Cerebellar cortex (tissue), 1 donor: ENCODE data around the gene CCDC137.
"Not testable (repeated sequence)": the region's sequence is repeated elsewhere in the genome, so short reads cannot be mapped to it uniquely, and the experiment has no call there.

ENCODE experiments used
- DNase-seq: peaks from one replicate; pipeline ENCODE4 v3.0.0-alpha.2; 2015; ENCODE audit warnings: low spot score

The CCDC137 gene, protein sequence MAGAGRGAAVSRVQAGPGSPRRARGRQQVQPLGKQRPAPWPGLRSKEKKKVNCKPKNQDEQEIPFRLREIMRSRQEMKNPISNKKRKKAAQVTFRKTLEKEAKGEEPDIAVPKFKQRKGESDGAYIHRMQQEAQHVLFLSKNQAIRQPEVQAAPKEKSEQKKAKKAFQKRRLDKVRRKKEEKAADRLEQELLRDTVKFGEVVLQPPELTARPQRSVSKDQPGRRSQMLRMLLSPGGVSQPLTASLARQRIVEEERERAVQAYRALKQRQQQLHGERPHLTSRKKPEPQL

DNA sequence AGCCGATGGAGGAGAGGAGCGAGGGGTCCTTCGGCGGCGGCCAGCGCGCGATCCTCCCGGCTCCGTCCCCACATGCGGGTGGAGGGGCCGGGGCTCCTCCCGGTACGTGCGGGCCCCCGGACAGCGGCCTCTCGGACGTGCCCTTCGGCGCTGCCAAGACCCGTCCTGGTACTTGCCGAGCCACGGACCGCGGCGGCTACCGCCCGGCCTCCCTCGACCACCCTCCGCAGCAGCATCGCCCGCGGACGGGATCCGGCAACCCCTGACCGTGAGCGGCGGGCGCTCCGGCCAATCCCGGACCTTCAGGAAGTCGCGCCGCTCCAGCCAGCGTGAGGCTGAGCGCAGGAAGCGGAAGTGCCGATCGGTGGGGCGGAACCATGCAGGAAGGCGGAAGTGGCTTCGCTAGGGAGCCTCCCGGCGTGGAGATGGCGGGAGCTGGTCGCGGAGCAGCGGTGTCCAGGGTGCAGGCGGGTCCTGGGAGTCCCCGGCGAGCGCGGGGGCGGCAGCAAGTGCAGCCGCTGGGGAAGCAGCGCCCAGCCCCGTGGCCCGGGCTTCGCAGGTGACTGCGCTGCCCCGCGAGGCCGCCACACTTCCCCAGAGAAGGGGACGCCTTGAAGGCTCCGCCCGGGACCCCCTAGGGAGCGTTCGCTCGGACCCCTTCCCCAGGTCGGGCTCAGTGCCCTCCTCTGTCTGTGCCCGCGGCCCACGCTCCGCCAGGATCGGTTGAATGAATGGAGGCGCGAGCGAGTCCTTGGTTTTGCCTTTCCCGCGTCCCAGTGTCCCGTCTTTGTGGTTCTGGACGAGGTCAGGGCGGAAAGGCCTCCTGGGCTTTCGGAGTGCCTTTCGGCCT lies at the start of gene CCDC137, which contains the start of gene OXLD1:
CCDC137 (plus strand) TSS at position 396 of the 850 bp plus-strand sequence; CDS start at position 426, 30 bp downstream.
OXLD1 (minus strand) TSS at position 264 of the 850 bp plus-strand sequence; CDS start at position 236, 28 bp downstream.
- DNase-seq: peak; percentile 95

DNA sequence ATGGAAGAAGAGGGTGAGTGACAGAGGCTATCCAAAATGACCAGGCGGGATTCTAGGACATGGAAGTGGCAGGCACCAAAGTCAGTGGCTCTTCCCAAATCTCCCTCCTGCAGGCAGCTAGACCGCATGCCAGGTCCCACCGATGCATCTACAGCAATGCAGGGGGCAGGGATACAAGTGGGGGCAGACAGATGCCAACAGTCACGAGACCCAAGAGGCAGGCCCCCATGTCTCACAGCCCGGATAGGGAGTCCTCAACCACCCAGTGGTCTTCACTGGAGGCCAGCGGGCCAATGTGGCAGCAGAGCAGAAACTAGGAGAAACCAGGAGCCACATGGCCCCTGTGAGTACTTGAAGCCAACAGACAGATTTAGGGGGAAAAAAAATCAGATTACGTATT lies 49.7 kb upstream of the CCDC137 start:
- no peak for DNase-seq

DNA sequence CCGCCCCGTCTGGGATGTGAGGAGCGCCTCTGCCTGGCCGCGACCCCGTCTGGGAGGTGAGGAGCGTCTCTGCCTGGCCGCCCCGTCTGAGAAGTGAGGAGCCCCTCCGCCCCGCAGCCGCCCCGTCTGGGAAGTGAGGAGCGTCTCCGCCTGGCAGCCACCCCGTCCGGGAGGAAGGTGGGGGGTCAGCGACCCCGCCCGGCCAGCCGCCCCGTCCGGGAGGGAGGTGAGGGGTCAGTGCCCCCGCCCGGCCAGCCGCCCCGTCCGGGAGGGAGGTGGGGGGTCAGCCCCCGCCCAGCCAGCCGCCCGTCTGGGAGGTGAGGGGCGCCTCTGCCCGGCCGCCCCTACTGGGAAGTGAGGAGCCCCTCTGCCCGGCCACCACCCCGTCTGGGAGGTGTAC lies 48.2 kb upstream of the CCDC137 start:
- not testable (repeated sequence) for DNase-seq

DNA sequence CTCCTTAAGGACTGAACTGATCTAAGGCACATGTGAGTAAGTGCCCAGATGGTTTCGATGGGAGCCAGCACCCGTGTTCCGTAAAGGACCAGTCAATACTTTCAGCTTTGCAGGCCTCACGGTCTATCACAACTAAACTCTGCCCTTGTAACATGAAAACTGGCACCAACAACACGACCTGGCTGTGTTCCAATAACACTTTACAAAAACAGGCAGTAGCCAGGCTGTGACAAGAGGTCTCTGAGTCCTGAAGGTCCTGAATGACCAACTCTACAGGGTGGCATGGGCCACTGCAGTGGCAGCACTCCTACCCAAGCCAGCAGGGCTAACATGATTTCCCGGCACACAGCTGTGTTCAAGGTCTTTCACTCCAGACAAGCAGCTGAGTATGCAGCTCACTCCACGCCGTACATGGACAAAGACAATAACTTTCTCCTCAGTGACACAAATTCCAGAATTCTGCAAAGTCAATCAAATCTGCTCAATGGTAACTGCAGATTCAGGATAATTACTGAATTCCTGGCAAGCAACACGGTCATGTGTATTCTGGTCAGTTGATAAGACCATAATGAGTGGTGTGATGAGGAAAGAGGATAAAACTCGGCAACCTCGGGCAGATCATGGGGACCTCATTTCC lies 44.9 kb upstream of the CCDC137 start:
- DNase-seq: peak; percentile 24

DNA sequence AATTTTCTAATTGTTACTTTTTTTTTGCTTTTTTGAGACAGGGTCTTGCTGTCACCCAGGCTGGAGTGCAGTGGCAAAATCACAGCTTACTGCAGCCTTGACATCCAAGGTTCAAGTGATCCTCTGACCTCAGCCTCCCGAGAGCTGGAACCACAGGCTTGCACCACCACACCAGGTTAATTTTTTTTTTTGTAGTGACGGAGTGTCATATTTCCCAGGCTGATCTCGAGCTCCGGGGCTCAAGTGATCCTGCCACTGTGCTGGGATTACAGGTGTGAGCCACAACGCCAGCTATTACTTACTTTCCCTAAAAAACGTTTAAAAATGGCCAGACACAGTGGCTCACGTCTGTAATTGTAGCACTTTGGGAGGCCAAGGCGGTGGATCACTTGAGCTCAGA lies 36.3 kb upstream of the CCDC137 start:
- no peak for DNase-seq

DNA sequence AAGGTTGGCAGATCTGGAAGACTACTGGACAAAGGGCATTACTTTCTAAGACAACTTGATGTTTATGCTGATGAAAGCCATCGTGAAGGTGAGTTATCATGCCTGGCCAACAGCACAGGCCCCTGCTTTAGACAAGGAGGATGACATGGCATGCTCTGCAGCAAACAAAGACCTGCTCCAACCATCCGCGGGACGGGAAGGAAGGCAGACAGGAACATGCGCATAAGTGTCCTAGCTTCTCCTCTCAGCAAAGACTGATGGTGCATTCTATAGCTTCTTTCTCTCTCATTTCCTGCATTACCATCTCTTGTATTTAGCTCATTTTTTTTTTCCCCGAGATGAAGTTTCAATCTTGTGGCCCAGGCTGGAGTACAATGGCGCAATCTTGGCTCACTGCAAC lies 35.1 kb upstream of the CCDC137 start:
- DNase-seq: no peak

DNA sequence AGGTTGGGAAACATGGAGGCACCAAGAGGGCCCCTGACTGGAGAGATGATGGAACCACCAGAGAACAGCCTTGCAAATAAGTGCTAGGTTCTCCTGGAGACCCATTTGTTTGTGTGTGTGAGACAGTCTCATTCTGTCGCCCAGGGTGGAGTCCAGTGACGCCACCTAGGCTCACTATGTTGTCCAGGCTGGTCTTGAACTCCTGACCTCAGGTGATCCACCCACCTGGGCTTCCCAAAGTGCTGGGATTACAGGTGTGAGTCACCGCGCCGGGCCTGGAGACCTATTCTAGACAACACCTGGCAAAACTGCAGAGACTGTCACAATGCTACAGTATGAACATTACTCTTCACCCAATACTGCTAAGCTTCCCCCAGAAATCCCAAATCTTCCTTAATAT lies 31.1 kb upstream of the CCDC137 start:
- no peak for DNase-seq

DNA sequence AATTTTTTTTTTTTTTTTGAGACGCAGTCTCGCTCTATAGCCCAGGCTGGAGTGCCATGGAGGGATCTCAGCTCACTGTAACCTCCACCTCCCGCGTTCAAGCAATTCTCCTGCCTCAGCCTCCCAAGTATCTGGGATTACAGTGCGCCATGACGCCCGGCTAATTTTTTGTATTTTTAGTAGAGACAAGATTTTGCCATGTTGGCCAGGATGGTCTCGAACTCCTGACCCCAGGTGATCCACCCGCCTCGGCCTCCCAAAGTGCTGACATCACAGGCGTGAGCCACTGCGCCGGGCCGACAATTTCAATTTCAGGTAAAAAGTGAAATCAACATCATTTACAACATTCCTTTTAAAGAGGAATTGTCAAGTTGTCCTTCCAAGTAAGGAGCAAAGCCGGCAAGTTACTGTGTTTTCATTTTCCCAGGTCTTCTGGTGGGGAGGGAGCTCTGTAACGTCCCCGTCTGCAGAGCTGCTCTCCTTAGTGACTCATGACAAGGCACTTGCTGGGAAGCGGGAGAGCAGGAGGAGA lies 30.5 kb upstream of the CCDC137 start:
- no peak for DNase-seq

DNA sequence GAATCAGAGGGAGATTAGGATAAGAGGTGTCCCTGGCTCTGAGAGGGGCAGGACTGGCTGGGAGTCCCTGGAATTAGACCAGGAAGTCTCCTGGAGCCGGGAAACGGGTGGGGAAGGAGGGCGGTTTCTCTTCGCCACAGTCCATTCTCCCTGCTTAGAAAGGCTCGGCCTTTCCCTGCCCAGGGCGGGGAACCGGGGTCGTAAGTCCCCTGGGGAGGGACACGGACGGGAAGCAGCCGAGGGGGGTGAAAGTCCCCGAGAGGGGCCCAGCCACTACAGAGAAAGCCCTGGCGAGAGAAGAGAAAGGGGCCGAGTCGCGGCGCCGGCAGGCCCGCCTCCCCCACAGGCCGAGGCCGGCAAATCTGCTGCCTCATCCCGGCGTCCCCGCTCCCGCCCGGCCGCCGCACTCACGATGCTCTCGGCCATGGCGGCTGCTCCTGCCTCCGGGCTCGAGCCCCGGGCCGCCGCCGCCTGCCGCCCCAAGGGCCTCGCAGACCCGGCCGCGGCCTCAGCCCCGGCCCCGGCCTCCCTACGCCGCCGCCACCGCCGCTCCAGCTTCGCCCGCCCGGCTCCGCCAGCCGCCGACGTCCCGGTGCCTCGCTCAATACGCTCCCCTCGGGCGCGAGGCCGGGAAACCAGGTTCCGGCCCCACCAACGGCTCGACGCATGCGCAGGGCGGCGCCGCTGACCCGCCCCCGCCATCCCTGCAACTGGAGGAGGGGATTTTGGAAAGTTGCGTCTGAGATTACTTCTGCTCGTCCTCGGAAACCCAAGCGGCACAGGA lies 29.8 kb upstream of the CCDC137 start, which contains the start of the genes NPLOC4 and TSPAN10:
NPLOC4 (minus strand) TSS at position 608 of the 784 bp plus-strand sequence; CDS start at position 426, 182 bp downstream.
TSPAN10 (plus strand) TSS at position 692 of the 784 bp plus-strand sequence. CDS start 5,217 bp downstream, outside the sequence.
- DNase-seq: peak; percentile 72

DNA sequence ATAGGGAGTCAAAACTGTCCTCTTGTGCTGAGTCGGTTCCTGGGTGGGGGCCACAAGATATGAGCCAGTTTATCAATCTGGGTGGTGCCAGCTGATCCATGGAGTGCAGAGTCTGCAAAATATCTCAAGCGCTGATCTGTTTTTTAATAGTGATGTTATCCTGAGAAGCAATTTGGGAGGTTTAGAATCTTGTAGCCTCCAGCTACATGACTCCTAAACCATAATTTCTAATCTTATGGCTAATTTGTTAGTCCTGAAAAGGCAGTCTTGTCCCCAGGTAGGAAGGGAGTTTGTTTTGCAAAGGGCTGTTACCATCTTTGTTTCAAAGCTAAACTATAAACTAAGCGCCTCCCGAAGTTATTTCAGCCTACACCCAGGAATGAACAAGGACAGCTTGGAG lies 27.9 kb upstream of the CCDC137 start:
- no peak for DNase-seq

DNA sequence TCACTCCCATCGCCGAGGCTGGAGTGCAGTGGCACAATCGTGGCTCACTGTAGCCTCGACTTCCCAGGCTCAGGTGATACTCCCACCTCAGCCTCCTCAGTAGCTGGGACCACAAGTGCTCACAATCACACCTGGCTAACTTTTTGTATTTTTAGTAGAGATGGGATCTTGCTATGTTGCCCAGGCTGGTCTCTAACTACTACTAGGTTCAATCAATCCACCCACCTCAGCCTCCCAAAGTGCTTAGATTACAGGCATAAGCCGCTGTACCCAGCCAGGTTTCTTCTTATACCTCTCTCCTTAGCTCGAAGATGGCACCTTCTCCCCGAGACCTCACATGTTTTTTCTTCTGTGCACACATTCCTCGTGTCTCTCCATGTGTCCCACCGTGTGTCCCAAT lies 26.5 kb upstream of the CCDC137 start:
- DNase-seq: no peak

DNA sequence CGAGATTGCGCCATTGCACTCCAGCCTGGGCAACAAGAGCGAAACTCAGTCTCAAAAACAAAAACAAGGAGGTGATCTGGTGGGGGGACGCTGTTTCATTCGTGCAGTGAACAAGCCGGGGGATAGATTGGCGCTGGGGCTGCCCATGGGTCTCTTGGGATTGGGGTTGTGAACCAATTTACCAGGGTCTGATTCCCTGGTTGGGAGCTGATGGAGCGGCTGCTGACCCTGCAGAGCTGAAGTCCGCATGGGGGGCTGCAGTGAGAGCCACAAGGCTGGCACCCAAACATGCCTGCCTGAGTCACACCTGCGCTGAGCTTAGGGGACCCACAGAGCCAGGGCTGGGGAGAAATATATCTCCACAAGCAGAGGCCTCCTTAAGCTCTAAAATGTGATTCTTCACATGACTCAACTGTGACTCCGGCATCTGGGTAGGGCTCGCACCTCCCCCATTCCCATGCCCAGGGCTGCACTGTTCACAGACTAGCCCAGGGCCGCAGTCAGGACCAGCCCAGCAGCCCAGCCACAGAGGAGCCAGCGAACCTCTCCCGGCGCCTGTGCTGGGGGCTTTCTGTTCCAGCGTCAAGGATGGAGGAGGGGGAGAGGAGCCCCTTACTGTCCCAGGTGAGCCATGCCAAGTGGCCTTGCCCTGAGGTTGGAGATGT lies 24.6 kb upstream of the CCDC137 start:
- DNase-seq: peak; percentile 63

DNA sequence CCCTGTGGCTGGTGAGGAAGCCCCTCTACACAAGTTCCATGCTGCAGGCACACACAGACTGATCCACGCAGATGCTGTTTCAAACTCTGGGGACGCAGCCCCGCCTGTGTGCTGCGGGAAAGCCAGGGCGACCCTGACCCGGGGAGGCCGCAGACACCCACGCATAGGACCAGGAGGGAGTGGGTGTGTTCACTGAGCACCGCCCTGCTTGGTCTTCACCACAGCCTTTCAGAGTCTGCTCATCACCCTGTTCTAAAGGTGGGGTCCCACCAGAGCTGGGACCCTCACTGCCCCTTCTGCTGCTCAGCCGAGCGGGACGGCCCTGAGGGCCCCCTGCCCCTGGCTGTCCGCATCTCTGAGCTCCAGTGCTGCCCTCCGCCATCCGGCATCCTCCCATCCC lies 22.0 kb upstream of the CCDC137 start:
- DNase-seq: no peak

DNA sequence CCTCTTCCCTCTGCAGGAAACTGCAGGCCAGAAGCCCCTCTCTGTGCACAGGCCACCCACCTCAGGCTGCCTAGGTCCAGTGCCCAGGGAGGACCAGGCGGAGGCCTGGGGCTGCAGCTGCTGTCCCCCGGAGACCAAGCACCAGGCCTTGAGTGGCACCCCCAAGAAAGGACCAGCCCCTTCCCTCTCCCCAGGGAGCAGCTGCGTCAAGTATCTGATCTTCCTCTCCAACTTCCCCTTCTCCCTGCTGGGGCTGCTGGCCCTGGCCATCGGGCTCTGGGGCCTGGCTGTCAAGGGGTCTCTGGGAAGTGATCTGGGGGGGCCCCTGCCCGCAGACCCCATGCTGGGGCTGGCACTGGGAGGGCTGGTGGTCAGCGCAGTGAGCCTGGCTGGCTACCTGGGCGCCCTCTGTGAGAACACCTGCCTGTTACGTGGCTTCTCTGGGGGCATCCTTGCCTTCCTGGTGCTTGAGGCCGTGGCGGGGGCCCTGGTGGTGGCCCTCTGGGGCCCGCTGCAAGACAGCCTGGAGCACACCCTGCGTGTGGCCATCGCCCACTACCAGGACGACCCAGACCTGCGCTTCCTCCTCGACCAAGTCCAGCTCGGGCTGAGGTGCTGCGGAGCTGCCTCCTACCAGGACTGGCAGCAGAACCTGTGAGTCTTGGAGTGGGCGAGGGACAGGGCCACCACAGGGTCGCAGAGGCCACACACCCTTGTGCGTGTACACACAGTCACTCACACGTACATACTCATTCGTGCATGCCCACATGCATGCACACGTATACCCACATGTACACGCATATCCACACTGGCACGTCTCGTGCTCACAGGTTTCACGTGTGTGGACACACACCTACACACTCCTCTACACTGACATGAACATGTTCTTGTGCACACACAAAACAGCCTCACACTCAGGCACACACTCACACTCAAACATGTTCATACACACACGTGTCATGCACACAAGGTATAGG lies 21.3 kb upstream of the CCDC137 start:
- no peak for DNase-seq

DNA sequence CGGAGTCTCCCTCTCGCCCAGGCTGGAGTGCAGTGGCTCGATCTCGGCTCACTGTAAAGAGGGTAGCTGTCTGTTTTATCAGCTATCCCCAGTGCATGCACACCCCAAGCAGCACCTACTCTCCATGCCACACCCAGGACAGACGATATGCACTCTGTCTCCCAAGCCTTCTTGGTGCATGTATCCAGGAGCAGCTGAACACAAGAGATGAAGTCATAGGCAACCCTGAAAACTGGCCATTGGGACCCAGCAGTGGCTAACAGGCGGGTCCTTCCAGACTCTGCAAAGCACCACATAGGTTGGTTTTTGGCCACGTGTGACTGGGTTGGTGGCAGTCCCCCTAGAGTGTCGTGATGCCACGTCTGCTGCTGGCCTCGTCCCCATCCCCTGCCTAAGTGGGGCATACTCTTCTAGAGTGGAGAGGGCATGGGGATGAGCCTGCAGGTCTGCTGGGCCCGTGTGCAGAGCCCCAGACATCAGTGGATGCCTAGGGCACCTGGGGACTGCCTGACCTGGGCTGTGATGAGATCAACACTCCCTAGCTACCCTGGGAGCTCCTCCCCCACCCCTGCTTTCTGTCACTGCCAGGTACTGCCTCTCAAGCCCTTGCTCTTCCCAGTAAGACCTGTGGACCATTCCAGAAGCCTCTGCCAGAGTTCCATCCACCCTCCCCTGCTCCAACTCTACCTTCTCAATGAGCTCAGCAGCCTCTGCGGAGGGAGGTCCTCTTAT lies 19.5 kb upstream of the CCDC137 start:
- peak; percentile 92 for DNase-seq

DNA sequence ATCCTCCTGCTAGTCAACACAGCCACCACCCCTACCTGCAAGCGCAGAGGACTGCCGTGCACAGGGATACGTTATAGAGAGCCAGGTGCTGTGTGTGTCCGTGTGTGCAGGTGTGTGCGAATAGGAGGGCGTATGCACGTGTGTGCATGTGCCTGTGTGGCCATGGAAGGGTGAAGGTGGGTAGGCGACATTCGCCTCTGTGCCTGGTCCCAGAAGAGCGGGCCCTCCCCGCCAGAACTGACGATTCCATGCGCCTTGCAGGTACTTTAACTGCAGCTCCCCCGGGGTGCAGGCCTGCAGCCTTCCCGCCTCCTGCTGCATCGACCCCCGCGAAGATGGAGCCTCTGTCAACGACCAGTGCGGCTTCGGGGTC lies 18.9 kb upstream of the CCDC137 start:
- no peak for DNase-seq

DNA sequence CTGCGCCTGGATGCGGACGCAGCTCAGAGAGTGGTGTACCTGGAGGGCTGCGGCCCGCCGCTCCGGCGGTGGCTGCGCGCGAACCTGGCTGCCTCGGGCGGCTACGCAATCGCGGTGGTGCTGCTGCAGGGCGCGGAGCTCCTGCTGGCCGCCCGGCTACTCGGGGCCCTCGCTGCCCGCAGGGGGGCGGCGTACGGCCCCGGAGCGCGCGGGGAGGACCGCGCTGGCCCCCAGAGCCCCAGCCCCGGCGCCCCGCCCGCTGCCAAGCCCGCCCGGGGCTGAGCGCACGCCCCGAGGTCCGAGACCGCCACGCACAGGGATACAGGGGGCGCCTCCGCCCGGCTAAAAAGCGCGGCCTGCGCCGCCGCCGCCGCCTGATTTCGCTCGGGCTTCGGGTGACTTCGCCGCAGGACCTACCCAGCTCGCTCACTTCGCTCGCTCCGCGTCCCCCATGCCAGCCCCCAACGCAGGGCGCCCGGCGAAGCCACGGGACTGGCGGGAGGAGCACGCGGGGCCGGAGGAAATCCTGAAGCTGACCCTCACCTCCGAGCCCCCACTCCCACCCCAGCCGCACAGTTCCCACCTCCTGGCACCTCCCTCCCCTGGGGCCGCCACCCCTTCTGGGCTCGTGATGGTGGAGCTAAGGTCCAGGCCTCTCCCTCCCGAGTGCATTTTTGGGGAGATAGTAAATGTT lies 18.4 kb upstream of the CCDC137 start:
- DNase-seq: peak; percentile 15

DNA sequence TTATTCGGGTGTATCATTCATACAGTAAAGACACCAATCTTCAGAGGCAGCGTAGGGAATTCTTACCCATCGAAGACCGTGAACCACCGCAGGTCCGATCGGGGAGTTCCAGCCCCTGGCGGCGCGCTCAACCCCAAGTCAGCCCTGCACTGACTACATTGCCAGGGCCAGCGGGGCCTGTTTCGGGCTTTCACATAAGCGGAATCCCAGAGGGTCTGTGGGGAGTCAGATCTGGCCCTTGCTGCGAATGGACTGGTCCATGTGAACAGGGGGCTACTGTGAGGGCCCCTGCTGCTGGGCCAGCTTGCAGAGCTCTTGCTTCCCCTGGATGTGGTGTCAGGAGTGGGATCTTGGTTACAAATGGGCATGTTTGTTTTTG lies 17.8 kb upstream of the CCDC137 start:
- no peak for DNase-seq
